ENCODE measurements around the gene HCK. TPM values are rescaled to one million over a fixed set of nuclear protein-coding genes. Genes with fewer than 3 reads are reported as not detected.
A peak's percentile ranks its signal among the peaks of the same experiment; 100 is the strongest.

HCK gene
- total and polyA plus RNA-seq, 7 donors = 8.6 to 28.0 (median 17.5) TPM

DNA sequence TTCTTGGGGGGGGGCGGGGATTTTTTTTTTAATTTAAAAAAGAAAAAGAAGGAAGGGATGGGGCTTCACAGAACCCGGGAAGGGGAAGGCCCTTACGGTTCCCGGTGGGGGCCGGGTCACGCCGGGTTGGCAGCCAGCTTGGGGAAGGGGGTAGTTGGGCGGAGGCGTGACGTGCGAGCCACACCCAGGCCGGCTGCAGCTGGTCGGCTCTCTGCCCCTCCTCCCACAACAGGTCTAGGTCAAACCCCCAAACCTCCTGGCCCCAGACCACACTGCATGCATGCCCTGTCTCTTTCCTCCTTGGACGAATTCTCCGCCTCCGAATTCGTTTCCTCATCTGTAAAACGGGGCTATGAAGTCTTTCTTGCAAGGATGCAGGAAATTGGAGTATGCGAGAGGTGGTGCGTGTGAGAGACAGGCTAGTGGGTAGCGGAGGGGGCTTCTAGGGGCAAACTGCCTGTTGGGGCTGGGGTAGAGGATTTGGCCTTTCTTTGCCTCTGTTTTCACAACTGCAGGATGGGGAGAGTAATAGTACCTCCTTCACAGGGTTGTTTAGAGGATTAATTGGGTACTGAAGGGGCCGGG, 828 bp downstream of the HCK start:
- no peaks in the 10 kb centered on the region for H3K36me3 ChIP-seq
- WGBS, 2 donors = 13 to 15% methylated on average over 21 to 22 of the region's 22 CpGs
- H3K27ac ChIP-seq = peak overlapping the region in 3 of 4 donors; percentile 24 to 72 (median 64)
- peaks cover 0 to 14% (median 9%) of the 10 kb centered on the region in 4 donors for H3K4me1 ChIP-seq
- no peaks in the 10 kb centered on the region for H3K9me3 ChIP-seq
- TF ChIP-seq EP300 (IDR thresholded peaks at IDR 0.05) (no peak), POLR2AphosphoS5 (IDR thresholded peaks at IDR 0.05) (peak in 1 of 4 donors; percentile 23)
- H3K27me3 ChIP-seq = peaks cover 20 to 75% (median 49%) of the 10 kb centered on the region in 3 donors
- peak overlapping the region in 2 of 4 donors; percentile 31 to 46 for H3K4me3 ChIP-seq
- DNase-seq = peak; percentile 80
- intact Hi-C loops (cut with DNase I) = loop anchor here (10.0 kb wide), 1 partner anchor 58 kb away; no protein-coding TSS in a partner anchor

DNA sequence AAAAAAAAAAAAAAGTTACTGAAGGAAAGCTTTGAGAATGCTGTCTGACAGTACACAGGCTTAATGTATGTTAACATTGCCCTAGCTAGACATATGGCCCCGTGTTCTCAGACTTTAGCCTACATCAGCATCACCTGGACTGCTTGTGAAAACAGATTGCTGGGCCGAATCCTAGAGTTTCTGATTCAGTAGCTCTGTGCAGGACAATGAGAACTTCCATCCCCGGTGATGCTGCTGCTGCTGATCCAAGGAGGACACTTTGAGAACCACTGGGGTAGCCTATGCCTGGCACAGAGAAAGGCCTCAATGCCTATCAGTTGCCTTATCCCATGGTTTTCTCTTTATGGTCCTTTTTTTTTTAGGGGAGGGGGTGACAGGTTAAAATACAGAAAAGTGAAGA, 1.6 kb downstream of the HCK start:
- Histone ChIP-seq H3K9me3 (no peaks in the 10 kb centered on the region), H3K27ac (no peak overlapping the region), H3K4me1 (peaks cover 0 to 14% (median 9%) of the 10 kb centered on the region in 4 donors), H3K36me3 (no peaks in the 10 kb centered on the region), H3K4me3 (no peak overlapping the region), H3K27me3 (peaks cover 20 to 81% (median 49%) of the 10 kb centered on the region in 3 donors)
- 60 to 80% methylated on average over 3 of the region's 3 CpGs for WGBS, 2 donors
- no peak for DNase-seq
- intact Hi-C loops (cut with DNase I) = loop anchor here (10.0 kb wide), 1 partner anchor 59 kb away; no protein-coding TSS in a partner anchor
- TF ChIP-seq, protein P1, sequence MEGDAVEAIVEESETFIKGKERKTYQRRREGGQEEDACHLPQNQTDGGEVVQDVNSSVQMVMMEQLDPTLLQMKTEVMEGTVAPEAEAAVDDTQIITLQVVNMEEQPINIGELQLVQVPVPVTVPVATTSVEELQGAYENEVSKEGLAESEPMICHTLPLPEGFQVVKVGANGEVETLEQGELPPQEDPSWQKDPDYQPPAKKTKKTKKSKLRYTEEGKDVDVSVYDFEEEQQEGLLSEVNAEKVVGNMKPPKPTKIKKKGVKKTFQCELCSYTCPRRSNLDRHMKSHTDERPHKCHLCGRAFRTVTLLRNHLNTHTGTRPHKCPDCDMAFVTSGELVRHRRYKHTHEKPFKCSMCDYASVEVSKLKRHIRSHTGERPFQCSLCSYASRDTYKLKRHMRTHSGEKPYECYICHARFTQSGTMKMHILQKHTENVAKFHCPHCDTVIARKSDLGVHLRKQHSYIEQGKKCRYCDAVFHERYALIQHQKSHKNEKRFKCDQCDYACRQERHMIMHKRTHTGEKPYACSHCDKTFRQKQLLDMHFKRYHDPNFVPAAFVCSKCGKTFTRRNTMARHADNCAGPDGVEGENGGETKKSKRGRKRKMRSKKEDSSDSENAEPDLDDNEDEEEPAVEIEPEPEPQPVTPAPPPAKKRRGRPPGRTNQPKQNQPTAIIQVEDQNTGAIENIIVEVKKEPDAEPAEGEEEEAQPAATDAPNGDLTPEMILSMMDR (IDR thresholded peaks at IDR 0.05) = no peak
- TF ChIP-seq POLR2A (IDR thresholded peaks at IDR 0.05) (no peak), EP300 (IDR thresholded peaks at IDR 0.05) (no peak), POLR2AphosphoS5 (IDR thresholded peaks at IDR 0.05) (no peak)

DNA sequence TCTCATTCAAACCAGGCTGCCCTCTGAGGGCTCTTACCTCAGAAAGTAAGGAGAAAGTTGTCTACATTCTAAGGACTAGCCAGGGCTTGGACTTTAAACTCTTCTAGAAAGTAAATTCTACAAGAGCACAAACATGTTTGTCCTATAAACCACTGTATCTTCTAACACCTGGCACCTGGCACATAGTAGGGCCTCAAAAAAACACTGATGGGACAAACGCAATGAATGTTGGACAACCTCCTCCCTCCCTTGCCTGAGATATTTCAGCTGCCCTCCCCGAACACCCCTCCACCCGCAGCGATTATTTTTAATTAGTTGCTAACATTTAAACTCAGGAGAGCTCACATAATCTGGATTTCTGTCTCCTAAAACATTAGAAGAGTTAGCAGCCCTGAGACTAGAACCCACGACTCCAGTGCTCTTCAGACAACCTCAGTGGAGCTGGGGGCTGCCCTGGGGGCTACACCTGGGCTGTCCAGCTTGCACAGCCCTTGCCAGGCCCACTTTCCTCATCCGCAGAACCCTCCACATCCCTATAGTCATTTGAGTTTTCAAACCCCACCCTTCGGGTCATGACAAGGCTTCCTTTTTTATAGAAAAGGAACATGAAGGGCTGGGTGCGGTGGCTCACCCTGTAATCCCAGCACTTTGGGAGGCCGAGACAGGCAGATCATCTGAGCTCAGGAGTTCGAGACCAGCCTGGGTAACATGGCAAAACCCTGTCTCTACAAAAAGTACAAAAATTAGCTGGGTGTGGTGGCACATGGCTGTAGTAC, 4.9 kb downstream of the HCK start:
- TF ChIP-seq POLR2AphosphoS5 (IDR thresholded peaks at IDR 0.05) = no peak
- TF ChIP-seq POLR2A (IDR thresholded peaks at IDR 0.05) = no peak
- TF ChIP-seq, protein P1 (IDR thresholded peaks at IDR 0.05) = no peak
- no peak for TF ChIP-seq EP300 (IDR thresholded peaks at IDR 0.05)
- H3K27ac ChIP-seq = no peak overlapping the region

DNA sequence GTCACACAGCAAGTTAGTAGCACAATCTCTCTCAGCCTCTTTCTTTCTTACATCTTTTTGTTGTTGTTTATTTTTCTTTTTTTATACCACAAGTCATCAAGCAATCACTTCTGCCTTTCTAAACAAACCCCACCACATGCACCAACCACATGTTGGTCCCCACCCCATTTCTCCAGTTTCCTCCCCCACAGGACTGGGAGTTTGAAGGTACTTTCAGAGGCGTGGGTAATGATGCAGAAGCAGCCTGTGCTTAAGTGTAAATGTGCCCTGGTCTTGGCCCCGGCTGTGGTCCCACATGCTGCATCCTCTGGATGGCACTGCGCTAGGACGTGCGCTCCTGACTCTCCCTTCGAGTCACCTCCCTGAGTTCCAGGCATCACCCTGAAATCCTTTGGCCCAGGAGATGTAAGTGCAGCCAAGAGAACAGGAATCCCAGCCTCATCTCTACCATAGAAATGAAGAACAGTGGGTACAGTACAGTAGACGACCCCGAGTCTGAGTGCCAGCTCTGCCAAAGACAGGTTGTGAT, 5.7 kb downstream of the HCK start:
- 71 to 79% methylated on average over 8 of the region's 8 CpGs for WGBS, 2 donors
- TF ChIP-seq, protein P1 (IDR thresholded peaks at IDR 0.05) = no peak
- TF ChIP-seq EP300 (IDR thresholded peaks at IDR 0.05) (no peak), POLR2AphosphoS5 (IDR thresholded peaks at IDR 0.05) (no peak), POLR2A (IDR thresholded peaks at IDR 0.05) (no peak)
- Histone ChIP-seq H3K36me3 (no peaks in the 10 kb centered on the region), H3K4me3 (no peak overlapping the region), H3K9me3 (no peaks in the 10 kb centered on the region), H3K27me3 (peaks cover 6 to 66% (median 14%) of the 10 kb centered on the region in 3 donors), H3K27ac (no peak overlapping the region), H3K4me1 (peaks cover 0 to 4% (median under 1%) of the 10 kb centered on the region in 4 donors)
- DNase-seq = no peak
- intact Hi-C loops (cut with DNase I) = loop anchor here (10.0 kb wide), 1 partner anchor 63 kb away; no protein-coding TSS in a partner anchor

More for the DNA sequence above, 4.9 kb downstream of the HCK start:
- no peaks in the 10 kb centered on the region for H3K36me3 ChIP-seq
- H3K27me3 ChIP-seq = peaks cover 14 to 72% (median 23%) of the 10 kb centered on the region in 3 donors
- H3K4me1 ChIP-seq = peaks cover 0 to 12% (median 8%) of the 10 kb centered on the region in 4 donors
- H3K4me3 ChIP-seq = no peak overlapping the region
- H3K9me3 ChIP-seq = no peaks in the 10 kb centered on the region
- no peak for DNase-seq
- intact Hi-C loops (cut with DNase I) = loop anchor here (10.0 kb wide), 1 partner anchor 62 kb away; no protein-coding TSS in a partner anchor
- WGBS, 2 donors = 48 to 74% methylated on average over 10 of the region's 10 CpGs

DNA sequence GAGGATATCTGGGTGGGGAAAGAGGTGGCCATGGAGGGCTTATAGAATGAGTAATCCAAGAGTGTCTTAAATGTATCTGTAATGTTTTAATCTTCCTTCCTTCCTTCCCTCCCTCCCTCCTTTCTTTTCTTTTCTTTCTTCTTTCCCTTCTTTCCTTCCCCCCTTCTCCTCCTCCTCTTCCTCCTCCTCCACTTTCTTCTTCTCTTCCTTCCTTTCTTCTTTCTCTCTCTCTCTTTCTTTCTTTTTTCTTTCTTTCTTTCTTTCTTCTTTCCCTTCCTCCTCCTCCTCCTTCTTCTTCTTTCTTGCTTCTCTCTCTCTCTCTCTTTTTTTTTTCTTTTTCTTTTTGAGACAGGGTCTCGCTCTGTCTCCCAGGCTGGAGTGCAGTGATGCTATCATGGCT, 7.1 kb downstream of the HCK start:
- TF ChIP-seq EP300 (IDR thresholded peaks at IDR 0.05) = no peak
- no peak for TF ChIP-seq POLR2AphosphoS5 (IDR thresholded peaks at IDR 0.05)
- TF ChIP-seq, protein P1 (IDR thresholded peaks at IDR 0.05) = no peak
- TF ChIP-seq POLR2A (IDR thresholded peaks at IDR 0.05) = no peak
- H3K36me3 ChIP-seq = no peaks in the 10 kb centered on the region
- H3K9me3 ChIP-seq = no peaks in the 10 kb centered on the region
- no peak overlapping the region for H3K27ac ChIP-seq
- intact Hi-C loops (cut with DNase I) = loop anchor here (10.0 kb wide), 1 partner anchor 64 kb away; no protein-coding TSS in a partner anchor
- no peak overlapping the region for H3K4me3 ChIP-seq
- 95 to 98% methylated on average over 1 of the region's 1 CpG for WGBS, 2 donors
- H3K27me3 ChIP-seq = peaks cover 0 to 61% (median 0%) of the 10 kb centered on the region in 3 donors
- no peak for DNase-seq
- no peaks in the 10 kb centered on the region for H3K4me1 ChIP-seq

Data from sigmoid colon (tissue), 7 donors.